ENCODE data around the gene SMIM8.

- TF ChIP-seq CTCF (conservative IDR thresholded peaks at IDR 0.05; ENCODE audit: low read depth, low read length) = no peak
- TF ChIP-seq POLR2A (IDR thresholded peaks at IDR 0.05; ENCODE audit: low read depth, low read length) = no peak
- TF ChIP-seq RAD21 (IDR thresholded peaks at IDR 0.05; ENCODE audit: low read length) = no peak
- TF ChIP-seq SMC3 (IDR thresholded peaks at IDR 0.05; ENCODE audit: low read depth, low read length) = no peak
- TF ChIP-seq BHLHE40 (IDR thresholded peaks at IDR 0.05; ENCODE audit: low read depth, low read length) = no peak
- no peak for TF ChIP-seq MAFK (IDR thresholded peaks at IDR 0.05; ENCODE audit: low read depth, low read length)
- TF ChIP-seq FOS (IDR thresholded peaks at IDR 0.05; ENCODE audit: low read depth, low read length) = no peak
- no peak for TF ChIP-seq USF2 (IDR thresholded peaks at IDR 0.05; ENCODE audit: low read depth, low read length)
- no peak for TF ChIP-seq RFX5 (IDR thresholded peaks at IDR 0.05; ENCODE audit: low read depth, low read length)
- no peak for TF ChIP-seq CEBPB (IDR thresholded peaks at IDR 0.05; ENCODE audit: low read depth, low read length)
- TF ChIP-seq RCOR1 (IDR thresholded peaks at IDR 0.05; ENCODE audit: insufficient replicate concordance, low read length) = no peak
- TF ChIP-seq CHD1 (IDR thresholded peaks at IDR 0.05; ENCODE audit: low read depth, low read length) = no peak
- TF ChIP-seq MXI1 (IDR thresholded peaks at IDR 0.05; ENCODE audit: borderline replicate concordance, low read depth, low read length) = no peak
These were observed 47.6 kb upstream of the SMIM8 start for GRCh38 chr6:87274660-87275274.

Data from IMR-90 (cell line).